Smooth muscle cell (in vitro differentiated cells): ENCODE results near the gene CCL26. TPM values are rescaled to one million over a fixed set of nuclear protein-coding genes. Genes with fewer than 3 reads are reported as not detected.

Source experiments
- DNase-seq: peaks from one replicate; lab custom pipeline; 2025; ENCODE audit not compliant: unreplicated experiment; lab: John Stamatoyannopoulos, UW
- H2AFZ ChIP-seq: fragments of 200-600 bp; sonication (generic); 2 replicates; pipeline ENCODE4 v1.6.0; 2016; ENCODE audit warnings: antibody characterized with exemption, low read depth, mild to moderate bottlenecking
- H3F3A ChIP-seq: fragments of 200-600 bp; sonication (generic); 2 replicates; pipeline ENCODE4 v1.6.0; 2017; ENCODE audit warnings: antibody characterized with exemption, low read depth
- H3K27ac ChIP-seq: fragments of 200-600 bp; sonication (generic); 2 replicates; pipeline ENCODE4 v1.5.1; 2016; ENCODE audit warnings: low read depth, mild to moderate bottlenecking
- H3K27me3 ChIP-seq: fragments of 200-600 bp; sonication (generic); 2 replicates; pipeline ENCODE4 v1.6.1; 2016; ENCODE audit warnings: low read depth, mild to moderate bottlenecking
- H3K36me3 ChIP-seq: fragments of 200-600 bp; sonication (generic); 2 replicates; pipeline ENCODE4 v1.5.1; 2016; ENCODE audit warnings: low read depth
- H3K4me1 ChIP-seq: fragments of 200-600 bp; sonication (generic); 2 replicates; pipeline ENCODE4 v1.5.1; 2016; ENCODE audit warnings: low read depth
- H3K4me2 ChIP-seq: fragments of 200-600 bp; sonication (generic); 2 replicates; pipeline ENCODE4 v1.6.0; 2016; ENCODE audit warnings: mild to moderate bottlenecking
- H3K4me3 ChIP-seq: fragments of 200-600 bp; sonication (generic); 2 replicates; pipeline ENCODE4 v1.5.1; 2016; ENCODE audit warnings: mild to moderate bottlenecking
- H3K79me2 ChIP-seq: fragments of 200-600 bp; sonication (generic); 2 replicates; pipeline ENCODE4 v1.6.0; 2016; ENCODE audit warnings: low read depth, mild to moderate bottlenecking
- H3K9ac ChIP-seq: fragments of 200-600 bp; sonication (generic); 2 replicates; pipeline ENCODE4 v1.6.0; 2016; ENCODE audit warnings: low read depth
- H3K9me3 ChIP-seq: fragments of 200-600 bp; sonication (generic); replicated peaks from 2 replicates; pipeline ENCODE4 v1.5.1; 2016; ENCODE audit warnings: low read depth
- H4K20me1 ChIP-seq: fragments of 200-600 bp; sonication (generic); 2 replicates; pipeline ENCODE4 v1.6.0; 2016; ENCODE audit warnings: low read depth
- CTCF ChIP-seq: fragments of 200-600 bp; sonication (generic); IDR thresholded peaks from 2 replicates; pipeline ENCODE4 v1.5.1; 2017; ENCODE audit warnings: borderline replicate concordance, mild to moderate bottlenecking, antibody characterized with exemption; ENCODE audit not compliant: insufficient read depth, poor library complexity, severe bottlenecking
- WGBS: methylation state at CpG from one replicate; pipeline ENCODE4 v1.1.7; 2016; ENCODE audit warnings: low lambda C conversion rate; 5-methylcytosine and 5-hydroxymethylcytosine counted together
- polyA plus RNA-seq: library from polyadenylated mRNA; unstranded; fragments of >200 nt; fragmentation: Nextera tagmentation; extraction: Ambion mirVana; gene quantifications from 2 replicates; pipeline ENCODE4 v1.2.1, GENCODE V29; 2016
- total RNA-seq: library from RNA; depleted of rRNA; stranded (reverse); fragments of >200 nt; gene quantifications from 2 replicates; pipeline ENCODE4 v1.2.3, GENCODE V29; 2014

CCL26 gene
- total and polyA plus RNA-seq, 2 experiments from 2014 or later = 1.2 TPM; not detected in 1

- no peak for TF ChIP-seq CTCF
- no peaks in the 10 kb centered on the region for H4K20me1 ChIP-seq
- 84% methylated on average over 10 of the region's 10 CpGs for WGBS
- H3F3A ChIP-seq = peaks cover 3% of the 10 kb centered on the region
- H2AFZ ChIP-seq = no peak overlapping the region
- H3K4me2 ChIP-seq = no peak overlapping the region
- H3K36me3 ChIP-seq = no peaks in the 10 kb centered on the region
- H3K9ac ChIP-seq = no peak overlapping the region
- H3K4me3 ChIP-seq = no peak overlapping the region
- no peak for DNase-seq
- H3K27ac ChIP-seq = no peak overlapping the region
- no peaks in the 10 kb centered on the region for H3K9me3 ChIP-seq
- H3K27me3 ChIP-seq = no peaks in the 10 kb centered on the region
- no peaks in the 10 kb centered on the region for H3K4me1 ChIP-seq
- H3K79me2 ChIP-seq = no peaks in the 10 kb centered on the region
These were observed 15.6 kb downstream of the CCL26 start for GRCh38 chr7:75756206-75756990.

GRCh38 chr7:75743455-75743859, 28.6 kb downstream of the CCL26 start:
- Histone ChIP-seq H3K9ac (no peak overlapping the region), H3K4me3 (no peak overlapping the region), H4K20me1 (no peaks in the 10 kb centered on the region), H3K27me3 (peaks cover 4% of the 10 kb centered on the region), H2AFZ (no peak overlapping the region), H3F3A (peaks cover 14% of the 10 kb centered on the region), H3K9me3 (no peaks in the 10 kb centered on the region), H3K27ac (no peak overlapping the region), H3K36me3 (no peaks in the 10 kb centered on the region), H3K4me1 (no peaks in the 10 kb centered on the region), H3K79me2 (no peaks in the 10 kb centered on the region), H3K4me2 (no peak overlapping the region)
- DNase-seq = no peak
- WGBS = 10% methylated on average over 4 of the region's 4 CpGs
- TF ChIP-seq CTCF = no peak

GRCh38 chr7:75740846-75741497, 31.0 kb downstream of the CCL26 start:
- Histone ChIP-seq H3K36me3 (no peaks in the 10 kb centered on the region), H3K4me1 (no peaks in the 10 kb centered on the region), H4K20me1 (no peaks in the 10 kb centered on the region), H2AFZ (no peak overlapping the region), H3K27ac (no peak overlapping the region), H3K27me3 (peaks cover 3% of the 10 kb centered on the region), H3K4me3 (no peak overlapping the region), H3K9me3 (no peaks in the 10 kb centered on the region), H3F3A (peaks cover 14% of the 10 kb centered on the region), H3K9ac (no peak overlapping the region), H3K4me2 (no peak overlapping the region), H3K79me2 (no peaks in the 10 kb centered on the region)
- no peak for TF ChIP-seq CTCF
- WGBS = 64% methylated on average over 13 of the region's 13 CpGs
- DNase-seq = no peak
